ENCODE data around the gene GALNT6.

GALNT6 gene

DNA sequence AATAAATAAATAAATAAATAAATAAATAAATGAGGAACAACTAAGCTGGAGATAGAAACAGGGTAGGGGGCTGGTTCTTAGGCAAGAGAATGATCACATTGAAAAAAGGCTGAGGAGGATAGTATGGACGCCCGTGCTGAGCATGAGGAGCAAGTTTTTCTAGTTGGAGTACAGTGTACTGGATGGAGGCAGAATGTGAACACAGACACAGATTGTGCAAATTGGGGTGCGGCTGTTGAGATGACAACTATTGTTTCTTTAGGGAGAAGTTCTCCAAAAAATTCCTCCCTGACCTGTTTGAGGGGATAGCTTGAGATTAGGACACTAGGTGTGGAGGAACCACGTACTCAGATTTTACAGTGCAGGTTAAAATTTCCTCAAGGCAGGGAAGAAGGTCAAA is 66.3 kb downstream of the GALNT6 start:
- TF ChIP-seq, protein P1, sequence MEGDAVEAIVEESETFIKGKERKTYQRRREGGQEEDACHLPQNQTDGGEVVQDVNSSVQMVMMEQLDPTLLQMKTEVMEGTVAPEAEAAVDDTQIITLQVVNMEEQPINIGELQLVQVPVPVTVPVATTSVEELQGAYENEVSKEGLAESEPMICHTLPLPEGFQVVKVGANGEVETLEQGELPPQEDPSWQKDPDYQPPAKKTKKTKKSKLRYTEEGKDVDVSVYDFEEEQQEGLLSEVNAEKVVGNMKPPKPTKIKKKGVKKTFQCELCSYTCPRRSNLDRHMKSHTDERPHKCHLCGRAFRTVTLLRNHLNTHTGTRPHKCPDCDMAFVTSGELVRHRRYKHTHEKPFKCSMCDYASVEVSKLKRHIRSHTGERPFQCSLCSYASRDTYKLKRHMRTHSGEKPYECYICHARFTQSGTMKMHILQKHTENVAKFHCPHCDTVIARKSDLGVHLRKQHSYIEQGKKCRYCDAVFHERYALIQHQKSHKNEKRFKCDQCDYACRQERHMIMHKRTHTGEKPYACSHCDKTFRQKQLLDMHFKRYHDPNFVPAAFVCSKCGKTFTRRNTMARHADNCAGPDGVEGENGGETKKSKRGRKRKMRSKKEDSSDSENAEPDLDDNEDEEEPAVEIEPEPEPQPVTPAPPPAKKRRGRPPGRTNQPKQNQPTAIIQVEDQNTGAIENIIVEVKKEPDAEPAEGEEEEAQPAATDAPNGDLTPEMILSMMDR (IDR thresholded peaks at IDR 0.05; ENCODE audit: borderline replicate concordance, insufficient read depth, low read depth, low read length): no peak

DNA sequence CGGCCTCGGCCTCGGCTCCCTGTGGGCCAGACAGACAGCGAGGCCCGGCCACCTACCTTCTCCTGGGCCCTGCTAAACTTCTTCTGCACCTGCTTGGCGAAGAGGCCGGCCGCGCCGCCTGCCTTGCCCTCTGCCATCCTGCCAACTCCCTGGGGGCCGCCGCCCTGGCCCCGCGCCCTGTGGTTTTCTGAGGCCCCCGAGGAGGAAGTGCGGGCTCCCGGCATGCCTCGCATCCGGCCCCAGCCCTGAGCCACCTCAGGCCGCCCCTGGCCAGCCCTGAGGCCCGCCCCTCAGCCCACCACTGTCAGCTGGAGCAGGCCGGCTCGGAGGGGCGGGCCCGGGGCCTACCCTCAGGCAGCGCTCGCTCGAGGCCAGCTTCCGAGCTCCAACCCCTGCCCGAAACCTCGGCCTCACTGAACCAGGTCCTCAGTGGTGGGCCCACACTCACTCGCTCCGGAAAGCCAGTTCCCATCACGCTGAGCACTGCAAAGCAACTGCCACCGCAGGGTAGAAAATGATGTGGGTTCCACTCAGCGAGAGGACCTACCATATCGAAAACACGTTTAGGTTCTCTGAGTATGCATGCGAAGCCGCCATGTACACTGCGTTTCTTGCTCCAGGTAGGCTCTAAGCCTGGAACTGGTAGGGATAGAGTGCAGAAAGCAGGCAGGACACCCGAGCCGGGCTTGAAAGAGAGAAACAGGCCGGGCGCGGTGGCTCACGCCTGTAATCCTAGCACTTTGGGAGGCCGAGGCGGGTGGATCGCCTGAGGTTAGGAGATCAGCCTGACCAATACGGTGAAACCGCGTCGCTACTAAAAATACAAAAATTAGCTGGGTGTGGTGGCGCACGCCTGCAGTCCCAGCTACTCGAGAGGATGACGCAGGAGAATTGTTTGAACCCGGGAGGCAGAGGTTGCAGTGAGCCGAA is 67.0 kb downstream of the GALNT6 start, which contains the start of gene BIN2:
Gene BIN2 (minus strand): TSS at position 209 of the 930 bp plus-strand sequence. CDS start 72 bp downstream, at position 137.
- H3K4me3 ChIP-seq (ENCODE audit: low read depth, low read length): peak within 1 kb of the TSS; percentile 94
- TF ChIP-seq, protein P1 (IDR thresholded peaks at IDR 0.05; ENCODE audit: borderline replicate concordance, insufficient read depth, low read depth, low read length): no peak

More for the DNA sequence above, 66.3 kb downstream of the GALNT6 start:
- no peak overlapping the region for H3K4me3 ChIP-seq (ENCODE audit: low read depth, low read length)

DNA sequence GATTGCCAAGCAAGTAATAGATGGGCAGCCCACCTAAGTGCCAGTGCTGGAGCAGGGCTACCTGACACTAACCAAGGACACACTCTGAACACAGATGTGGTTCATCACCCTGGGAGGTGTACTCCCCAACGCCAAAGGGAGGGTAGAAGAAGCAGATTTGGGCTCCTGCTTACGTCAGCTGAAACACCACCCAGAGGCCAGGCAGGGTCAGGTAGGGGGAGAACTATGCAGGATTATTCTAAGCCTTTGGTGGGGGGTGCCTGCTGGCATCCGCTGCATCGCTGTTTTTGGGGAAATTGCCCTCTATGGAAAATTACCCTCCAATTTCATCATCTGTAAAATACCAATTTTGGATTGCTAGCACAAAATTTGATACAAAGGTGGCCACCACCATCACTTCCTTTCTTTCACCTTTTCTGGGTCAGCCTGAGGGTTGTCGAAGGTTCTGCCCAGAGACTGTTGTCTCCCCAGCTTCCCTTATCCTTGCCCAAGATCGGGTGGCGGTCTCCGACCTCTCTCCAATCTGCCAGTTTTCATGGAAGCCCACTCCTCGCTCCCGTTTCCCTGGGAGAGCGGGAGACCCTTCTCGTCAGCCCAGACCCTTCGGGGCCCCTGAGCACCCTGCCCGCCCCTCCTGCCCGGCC is 67.8 kb downstream of the GALNT6 start:
- TF ChIP-seq, protein P1 (IDR thresholded peaks at IDR 0.05; ENCODE audit: borderline replicate concordance, insufficient read depth, low read depth, low read length): peak; percentile 21; the same call in 1 of the 2 replicates
- H3K4me3 ChIP-seq (ENCODE audit: low read depth, low read length): peak overlapping the region; percentile 94

DNA sequence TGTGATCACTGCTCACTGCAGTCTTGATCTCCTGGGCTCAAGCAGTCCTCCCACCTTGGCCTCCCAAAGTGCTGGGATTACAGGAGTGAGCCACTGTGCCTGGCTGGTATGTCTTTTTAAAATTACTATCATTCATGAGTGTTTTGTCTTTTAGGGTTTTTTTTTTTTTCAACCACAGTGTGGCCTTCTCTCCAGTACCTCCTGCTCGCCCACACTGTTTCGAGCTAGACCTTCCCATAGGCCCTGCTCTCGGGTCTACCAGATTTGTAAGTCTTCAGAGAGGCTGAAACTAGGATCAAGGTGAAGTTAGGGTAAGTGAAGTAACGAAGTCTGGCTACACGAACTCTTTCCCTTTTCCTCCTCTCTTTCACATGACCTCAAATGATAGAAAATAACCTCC is 68.8 kb downstream of the GALNT6 start:
- H3K4me3 ChIP-seq (ENCODE audit: low read depth, low read length): peak overlapping the region; percentile 94
- TF ChIP-seq, protein P1 (IDR thresholded peaks at IDR 0.05; ENCODE audit: borderline replicate concordance, insufficient read depth, low read depth, low read length): no peak

DNA sequence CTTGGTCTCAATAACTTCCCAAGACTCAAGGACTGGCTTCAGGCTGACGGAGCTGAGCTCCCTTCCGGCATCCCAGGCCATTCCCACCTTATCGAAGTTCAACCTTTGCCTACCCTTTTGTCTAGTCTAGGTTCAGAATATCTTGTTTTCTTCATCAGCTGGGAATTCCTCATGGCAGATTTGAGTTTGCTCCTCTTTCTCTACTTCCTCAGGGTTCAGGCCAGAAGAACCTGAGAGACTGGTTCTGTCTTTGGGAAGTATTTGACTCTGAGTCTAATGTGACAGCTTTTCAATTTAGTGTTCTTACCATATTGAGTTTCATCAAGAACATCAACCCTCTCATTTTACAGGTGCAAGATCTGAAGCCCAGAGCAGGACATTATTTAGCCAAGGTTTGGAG is 69.3 kb downstream of the GALNT6 start:
- TF ChIP-seq, protein P1 (IDR thresholded peaks at IDR 0.05; ENCODE audit: borderline replicate concordance, insufficient read depth, low read depth, low read length): no peak
- H3K4me3 ChIP-seq (ENCODE audit: low read depth, low read length): no peak overlapping the region

DNA sequence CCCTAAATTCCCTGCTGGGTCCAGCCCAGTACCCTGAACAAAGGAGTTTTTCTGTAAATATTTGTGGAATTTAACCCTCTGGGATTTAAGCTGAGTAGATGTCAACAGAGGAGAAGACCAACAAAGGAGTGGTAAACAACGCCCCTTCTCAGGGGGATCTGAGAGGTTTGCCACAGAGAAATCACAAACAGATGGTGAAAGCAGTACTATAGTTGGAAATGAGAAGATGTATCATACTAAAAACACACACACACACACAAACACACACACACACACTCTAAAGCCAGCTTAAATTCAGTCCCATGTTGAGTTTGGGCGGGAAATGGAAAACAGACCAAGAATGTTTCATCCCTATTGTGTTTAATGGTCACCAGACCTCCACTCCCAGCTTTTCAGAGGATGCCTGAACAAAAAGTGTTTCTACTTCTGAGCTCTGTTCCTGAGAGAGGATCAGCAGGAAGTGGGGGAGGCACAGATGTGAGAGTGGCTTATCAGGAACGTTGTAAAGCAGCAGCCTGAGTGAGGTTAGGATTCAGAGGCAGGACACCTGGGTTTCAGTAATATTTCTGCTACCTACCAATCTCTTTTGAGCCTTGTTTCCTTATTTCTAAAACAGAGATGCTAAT is 70.4 kb downstream of the GALNT6 start:
- TF ChIP-seq, protein P1 (IDR thresholded peaks at IDR 0.05; ENCODE audit: borderline replicate concordance, insufficient read depth, low read depth, low read length): no peak
- H3K4me3 ChIP-seq (ENCODE audit: low read depth, low read length): no peak overlapping the region
